ENCODE data around the gene CFAP119. TPM values are rescaled to one million over a fixed set of nuclear protein-coding genes. Genes with fewer than 3 reads are reported as not detected.
A peak's percentile ranks its signal among the peaks of the same experiment; 100 is the strongest.

The CFAP119 gene
- total RNA-seq, 4 donors from 2014 or later = 0.42 to 2.9 (median 1.4) TPM

GRCh38 chr16:30753596-30753995 is 8.3 kb downstream of the CFAP119 start:
- intact Hi-C loops (cut with DNase I) = no loop called here
- H3K4me1 ChIP-seq = peaks cover 5 to 16% (median 9%) of the 10 kb centered on the region in 4 donors
- peaks cover 4 to 74% (median 62%) of the 10 kb centered on the region in 4 donors for H3K36me3 ChIP-seq
- WGBS = 66% methylated on average over 4 of the region's 4 CpGs
- H3K27me3 ChIP-seq = no peaks in the 10 kb centered on the region
- no peak overlapping the region for H3K4me3 ChIP-seq
- no peak for DNase-seq (ENCODE audit: extremely low spot score)
- no peak overlapping the region for H3K27ac ChIP-seq (replicated peaks in 1 of 4)
- H3K9me3 ChIP-seq = no peaks in the 10 kb centered on the region
- TF ChIP-seq EP300 (IDR thresholded peaks at IDR 0.05) (no peak), POLR2AphosphoS5 (IDR thresholded peaks at IDR 0.05) (no peak), POLR2A (IDR thresholded peaks at IDR 0.05; ENCODE audit: low read depth) (no peak), CTCF (IDR thresholded peaks at IDR 0.05) (no peak)

GRCh38 chr16:30750876-30751465 is 10.9 kb downstream of the CFAP119 start:
- no peaks in the 10 kb centered on the region for H3K9me3 ChIP-seq
- intact Hi-C loops (cut with DNase I) = no loop called here
- DNase-seq (ENCODE audit: extremely low spot score) = no peak

GRCh38 chr16:30750201-30750600 is 11.7 kb downstream of the CFAP119 start:
- Histone ChIP-seq H3K4me1 (peaks cover 9 to 26% (median 16%) of the 10 kb centered on the region in 4 donors), H3K4me3 (no peak overlapping the region), H3K27ac (replicated peaks in 1 of 4) (no peak overlapping the region), H3K36me3 (peaks cover 4 to 45% (median 41%) of the 10 kb centered on the region in 4 donors), H3K27me3 (no peaks in the 10 kb centered on the region), H3K9me3 (no peaks in the 10 kb centered on the region)
- TF ChIP-seq EP300 (IDR thresholded peaks at IDR 0.05) (no peak), POLR2AphosphoS5 (IDR thresholded peaks at IDR 0.05) (no peak), POLR2A (IDR thresholded peaks at IDR 0.05; ENCODE audit: low read depth) (no peak), CTCF (IDR thresholded peaks at IDR 0.05) (no peak)
- intact Hi-C loops (cut with DNase I) = no loop called here
- 82% methylated on average over 4 of the region's 4 CpGs for WGBS
- no peak for DNase-seq (ENCODE audit: extremely low spot score)

More at GRCh38 chr16:30750876-30751465, 10.9 kb downstream of the CFAP119 start:
- H3K4me3 ChIP-seq = no peak overlapping the region
- peaks cover 9 to 26% (median 16%) of the 10 kb centered on the region in 4 donors for H3K4me1 ChIP-seq
- WGBS = 92% methylated on average over 19 of the region's 20 CpGs
- TF ChIP-seq POLR2A (IDR thresholded peaks at IDR 0.05; ENCODE audit: low read depth) = no peak
- no peak for TF ChIP-seq EP300 (IDR thresholded peaks at IDR 0.05)
- TF ChIP-seq CTCF (IDR thresholded peaks at IDR 0.05) = no peak
- TF ChIP-seq POLR2AphosphoS5 (IDR thresholded peaks at IDR 0.05) = no peak
- H3K27me3 ChIP-seq = no peaks in the 10 kb centered on the region
- peaks cover 4 to 51% (median 41%) of the 10 kb centered on the region in 4 donors for H3K36me3 ChIP-seq
- H3K27ac ChIP-seq (replicated peaks in 1 of 4) = no peak overlapping the region

DNA sequence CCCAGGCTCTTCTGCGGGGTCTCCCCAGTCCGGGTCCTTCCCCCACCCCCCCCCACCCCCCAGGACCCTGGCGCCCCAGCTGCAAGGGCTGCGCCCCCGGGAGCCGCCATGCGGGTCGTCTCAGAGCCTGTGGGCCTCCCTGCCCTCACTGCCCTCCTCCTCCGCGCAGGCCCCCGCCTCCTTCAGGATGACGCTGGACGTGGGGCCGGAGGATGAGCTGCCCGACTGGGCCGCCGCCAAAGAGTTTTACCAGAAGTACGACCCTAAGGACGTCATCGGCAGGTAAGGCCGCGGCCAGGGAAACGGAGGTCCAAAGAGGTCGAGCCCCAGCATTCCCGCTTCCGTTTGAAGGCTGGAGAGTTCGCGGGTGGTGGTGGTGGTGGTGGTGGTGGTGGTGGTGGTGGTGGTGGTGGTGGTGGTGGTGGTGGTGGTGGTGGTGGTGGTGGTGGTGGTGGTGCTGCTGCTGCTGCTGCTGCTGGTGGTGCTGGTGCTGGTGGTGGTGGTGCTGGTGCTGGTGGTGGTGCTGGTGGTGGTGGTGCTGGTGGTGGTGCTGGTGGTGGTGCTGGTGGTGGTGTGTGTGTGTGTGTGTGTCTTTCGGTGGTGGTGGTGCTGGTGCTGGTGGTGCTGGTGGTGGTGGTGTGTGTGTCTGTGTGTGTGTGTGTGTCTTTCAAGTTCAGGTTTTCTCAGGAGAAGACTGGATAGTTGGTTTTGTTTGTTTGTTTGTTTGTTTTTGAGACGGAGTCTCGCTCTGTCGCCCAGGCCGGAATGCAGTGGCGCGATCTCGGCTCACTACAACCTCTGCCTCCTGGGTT is 13.0 kb downstream of the CFAP119 start:
- peak overlapping the region; percentile 87 to 98 (median 96) for H3K4me3 ChIP-seq
- intact Hi-C loops (cut with DNase I) = no loop called here
- H3K27me3 ChIP-seq = no peaks in the 10 kb centered on the region
- DNase-seq (ENCODE audit: extremely low spot score) = no peak
- peak overlapping the region; percentile 72 to 90 (median 83) for H3K27ac ChIP-seq (replicated peaks in 1 of 4)
- peaks cover 9 to 26% (median 16%) of the 10 kb centered on the region in 4 donors for H3K4me1 ChIP-seq
- H3K9me3 ChIP-seq = no peaks in the 10 kb centered on the region
- TF ChIP-seq POLR2AphosphoS5 (IDR thresholded peaks at IDR 0.05) = no peak
- TF ChIP-seq CTCF (IDR thresholded peaks at IDR 0.05) = no peak
- no peak for TF ChIP-seq POLR2A (IDR thresholded peaks at IDR 0.05; ENCODE audit: low read depth)
- no peak for TF ChIP-seq EP300 (IDR thresholded peaks at IDR 0.05)
- peaks cover 4 to 45% (median 38%) of the 10 kb centered on the region in 4 donors for H3K36me3 ChIP-seq
- WGBS = 68% methylated on average over 8 of the region's 36 CpGs

Data from esophagus muscularis mucosa (tissue), 4 donors.